ENCODE results near the gene C1orf198.

GRCh38 chr1:230818901-230819300, 49.4 kb downstream of the C1orf198 start:
- TF ChIP-seq POLR2AphosphoS5 (IDR thresholded peaks at IDR 0.05; ENCODE audit: low read depth, low read length) (no peak), TAF1 (IDR thresholded peaks at IDR 0.05; ENCODE audit: borderline replicate concordance, insufficient read depth, low read length) (no peak)
